Lower leg skin (tissue), 3 donors: ENCODE results near the gene FAM210B.

Experiments
- CTCF ChIP-seq, 3 donors: fragments of 450-650 bp; IDR thresholded peaks; one replicate each; pipeline ENCODE4 v1.5.1; 2016; ENCODE audit warnings: antibody characterized with exemption in 3 of 3, mild to moderate bottlenecking in 3 of 3, moderate library complexity in 2 of 3
- POLR2A ChIP-seq, 2 donors: fragments of 450-650 bp; IDR thresholded peaks; one replicate each; pipeline ENCODE4 v1.6.1; 2016 to 2017; ENCODE audit warnings: antibody characterized with exemption in 2 of 2, mild to moderate bottlenecking in 1 of 2, moderate library complexity in 1 of 2

DNA sequence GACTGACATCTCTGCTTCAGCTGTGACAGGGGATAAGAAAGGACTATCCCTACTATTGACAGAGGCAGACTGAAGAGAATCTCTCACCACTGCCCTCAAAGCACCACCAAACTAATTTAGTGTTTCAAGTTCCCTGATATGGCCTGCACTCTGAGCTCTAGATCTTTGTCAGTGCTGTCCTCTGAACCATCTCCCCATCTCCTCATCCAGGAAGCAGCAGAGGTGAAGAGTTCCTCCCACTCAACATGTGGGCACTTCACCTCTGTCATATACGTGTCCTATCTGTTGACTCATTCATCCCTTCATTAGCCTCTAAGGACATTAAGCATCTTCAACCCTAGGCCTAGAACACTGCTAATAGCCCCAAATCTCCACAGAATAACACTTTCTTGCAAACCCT is 14.1 kb downstream of the FAM210B start:
- TF ChIP-seq CTCF (IDR thresholded peaks at IDR 0.05) (no peak), POLR2A (IDR thresholded peaks at IDR 0.05) (no peak)
